ENCODE measurements around the gene ABCD1. TPM values are rescaled to one million over a fixed set of nuclear protein-coding genes. Genes with fewer than 3 reads are reported as not detected.
"Not testable (repeated sequence)": the region's sequence is repeated elsewhere in the genome, so short reads cannot be mapped to it uniquely, and the experiment has no call there.

ABCD1 gene
- total RNA-seq (10 to 100 TPM in 1 of 7 donors, 1 to 10 TPM in 6; 6.1 to 11.1 (median 9.1) TPM), polyA plus RNA-seq (1 to 10 TPM; 1.4 to 5.1 TPM)
- long read RNA-seq, donor 1, transcript ABCD1-201 (10 exons, 3,664 nt): major isoform, 10 of 16 reads
- long read RNA-seq, donor 1, partial matches to known transcripts: 4 of 16 reads
- long read RNA-seq, donor 1, other reads (novel, unspliced or antisense): 2 of 16 reads
- long read RNA-seq, donor 2, partial matches to known transcripts: 0 of 2 reads
- long read RNA-seq, donor 2, other reads (novel, unspliced or antisense): 0 of 2 reads
- long read RNA-seq, donor 3, transcript ABCD1-201 (10 exons, 3,664 nt): major isoform, 18 of 25 reads
- long read RNA-seq, donor 3, partial matches to known transcripts: 6 of 25 reads
- long read RNA-seq, donor 3, other reads (novel, unspliced or antisense): 1 of 25 reads

DNA sequence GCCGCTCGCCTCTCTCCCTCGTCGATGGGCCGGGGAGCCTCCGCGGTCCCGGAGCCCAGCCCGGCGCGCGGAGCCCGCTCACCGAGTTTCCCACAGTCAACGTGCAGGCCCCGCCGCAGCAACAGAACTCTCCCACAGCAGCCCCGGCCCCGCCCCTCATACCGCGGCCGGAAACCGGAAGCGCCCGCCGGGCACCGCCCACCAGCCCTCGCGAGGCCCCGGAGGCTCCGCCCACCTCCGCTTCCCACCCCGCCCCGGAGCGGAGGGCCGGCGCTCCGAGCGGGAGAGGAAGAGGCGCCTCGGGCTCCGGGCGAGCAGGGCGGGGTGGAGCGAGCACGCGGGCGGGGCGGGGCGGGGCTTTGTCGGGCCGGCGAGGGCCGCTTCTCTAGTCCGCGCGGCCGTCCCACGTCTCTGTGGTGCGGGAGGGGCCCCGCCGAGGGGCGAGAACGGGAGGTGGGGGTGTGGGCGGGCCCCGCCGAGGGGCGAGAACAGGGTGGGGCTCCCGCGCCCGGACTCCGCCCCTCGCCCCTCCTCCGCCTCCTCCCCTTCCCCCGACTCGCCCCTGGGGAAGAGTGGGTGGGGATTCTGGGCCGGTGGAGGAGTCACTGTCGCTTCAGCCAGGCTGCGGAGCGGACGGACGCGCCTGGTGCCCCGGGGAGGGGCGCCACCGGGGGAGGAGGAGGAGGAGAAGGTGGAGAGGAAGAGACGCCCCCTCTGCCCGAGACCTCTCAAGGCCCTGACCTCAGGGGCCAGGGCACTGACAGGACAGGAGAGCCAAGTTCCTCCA is at the start of gene ABCD1, which contains the start of gene BCAP31:
Gene ABCD1, plus strand, starts transcription at position 605 of the 787 bp plus-strand sequence. CDS start 411 bp downstream, outside the sequence.
Gene BCAP31, minus strand, starts transcription at position 136 of the 787 bp plus-strand sequence. CDS start 1,143 bp downstream, outside the sequence.
- no peaks in the 10 kb centered on the region for H3K9me3 ChIP-seq
- intact Hi-C loops (cut with DNase I): no loop called here
- no peaks in the 10 kb centered on the region for H3K36me3 ChIP-seq
- peak; percentile 84 to 93 (median 89) for DNase-seq
- TF ChIP-seq POLR2A (IDR thresholded peaks at IDR 0.05): peak; percentile 54
- TF ChIP-seq, protein P1, sequence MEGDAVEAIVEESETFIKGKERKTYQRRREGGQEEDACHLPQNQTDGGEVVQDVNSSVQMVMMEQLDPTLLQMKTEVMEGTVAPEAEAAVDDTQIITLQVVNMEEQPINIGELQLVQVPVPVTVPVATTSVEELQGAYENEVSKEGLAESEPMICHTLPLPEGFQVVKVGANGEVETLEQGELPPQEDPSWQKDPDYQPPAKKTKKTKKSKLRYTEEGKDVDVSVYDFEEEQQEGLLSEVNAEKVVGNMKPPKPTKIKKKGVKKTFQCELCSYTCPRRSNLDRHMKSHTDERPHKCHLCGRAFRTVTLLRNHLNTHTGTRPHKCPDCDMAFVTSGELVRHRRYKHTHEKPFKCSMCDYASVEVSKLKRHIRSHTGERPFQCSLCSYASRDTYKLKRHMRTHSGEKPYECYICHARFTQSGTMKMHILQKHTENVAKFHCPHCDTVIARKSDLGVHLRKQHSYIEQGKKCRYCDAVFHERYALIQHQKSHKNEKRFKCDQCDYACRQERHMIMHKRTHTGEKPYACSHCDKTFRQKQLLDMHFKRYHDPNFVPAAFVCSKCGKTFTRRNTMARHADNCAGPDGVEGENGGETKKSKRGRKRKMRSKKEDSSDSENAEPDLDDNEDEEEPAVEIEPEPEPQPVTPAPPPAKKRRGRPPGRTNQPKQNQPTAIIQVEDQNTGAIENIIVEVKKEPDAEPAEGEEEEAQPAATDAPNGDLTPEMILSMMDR (IDR thresholded peaks at IDR 0.05): no peak
- H3K4me1 ChIP-seq (ENCODE audit: insufficient read depth): no peaks in the 10 kb centered on the region
- H3K27ac ChIP-seq: peak within 1 kb of the TSS; percentile 69 to 83
- H3K4me3 ChIP-seq: peak within 1 kb of the TSS; percentile 83
- no peaks in the 10 kb centered on the region for H3K27me3 ChIP-seq
- WGBS, 3 donors: 21 to 44% (median 40%) methylated on average over 64 to 84 of the region's 88 CpGs

- no peak for TF ChIP-seq EP300 (IDR thresholded peaks at IDR 0.05)
- TF ChIP-seq, protein P1 (IDR thresholded peaks at IDR 0.05): no peak
- no peak for TF ChIP-seq POLR2A (IDR thresholded peaks at IDR 0.05)
- intact Hi-C loops (cut with DNase I): no loop called here
- Histone ChIP-seq H3K4me1 (ENCODE audit: insufficient read depth) (no peaks in the 10 kb centered on the region), H3K4me3 (no peak overlapping the region), H3K36me3 (no peaks in the 10 kb centered on the region), H3K27me3 (no peaks in the 10 kb centered on the region), H3K27ac (no peak overlapping the region), H3K9me3 (no peaks in the 10 kb centered on the region)
- WGBS, 3 donors: 72 to 76% (median 75%) methylated on average over 12 of the region's 12 CpGs
- DNase-seq: peak in 1 of 5 donors; percentile 0
Observed at GRCh38 chrX:153681175-153681574, 43.5 kb upstream of the ABCD1 start.

- H3K27ac ChIP-seq; H3K27me3 ChIP-seq; H3K4me3 ChIP-seq; intact Hi-C loops (cut with DNase I); H3K36me3 ChIP-seq; H3K4me1 ChIP-seq (ENCODE audit: insufficient read depth); H3K9me3 ChIP-seq: not testable (repeated sequence)
- WGBS, 3 donors: 93 to 98% (median 95%) methylated on average over 8 of the region's 8 CpGs
- DNase-seq: peak in 2 of 5 donors; percentile 1 to 9
Observed at GRCh38 chrX:153683486-153683885, 41.2 kb upstream of the ABCD1 start.

GRCh38 chrX:153684467-153685155 is 40.0 kb upstream of the ABCD1 start:
- no peaks in the 10 kb centered on the region for H3K9me3 ChIP-seq
- peak in 2 of 5 donors; percentile 10 to 15 for DNase-seq
- WGBS, 3 donors: 45 to 61% (median 54%) methylated on average over 16 to 21 of the region's 21 CpGs
- intact Hi-C loops (cut with DNase I): no loop called here
- no peak overlapping the region for H3K4me3 ChIP-seq
- TF ChIP-seq POLR2A (IDR thresholded peaks at IDR 0.05) (no peak), EP300 (IDR thresholded peaks at IDR 0.05) (no peak)
- TF ChIP-seq, protein P1 (IDR thresholded peaks at IDR 0.05): no peak
- no peaks in the 10 kb centered on the region for H3K27me3 ChIP-seq
- H3K36me3 ChIP-seq: no peaks in the 10 kb centered on the region
- H3K4me1 ChIP-seq (ENCODE audit: insufficient read depth): no peaks in the 10 kb centered on the region
- no peak overlapping the region for H3K27ac ChIP-seq

All from ovary (tissue), 10 donors.